ENCODE data around the gene IFRD2.
A peak's percentile ranks its signal among the peaks of the same experiment; 100 is the strongest.
"Not testable (repeated sequence)": the region's sequence is repeated elsewhere in the genome, so short reads cannot be mapped to it uniquely, and the experiment has no call there.

The IFRD2 gene

GRCh38 chr3:50324351-50325112, 32.3 kb upstream of the IFRD2 start:
- DNase-seq: peak; percentile 17

GRCh38 chr3:50323614-50324199, 31.5 kb upstream of the IFRD2 start:
- DNase-seq: no peak

- no peak for DNase-seq
Observed at GRCh38 chr3:50323092-50323600, 30.9 kb upstream of the IFRD2 start.

GRCh38 chr3:50322386-50323091, 30.3 kb upstream of the IFRD2 start, which contains the start of gene HYAL2:
Gene HYAL2 (minus strand): TSS chr3:50322745. CDS start chr3:50320489, 2,256 bp downstream.
- DNase-seq: peak; percentile 47

GRCh38 chr3:50322115-50322385, 29.8 kb upstream of the IFRD2 start:
- no peak for DNase-seq

- peak; percentile 70 for DNase-seq
Observed at GRCh38 chr3:50321336-50322114, 29.3 kb upstream of the IFRD2 start.

DNA sequence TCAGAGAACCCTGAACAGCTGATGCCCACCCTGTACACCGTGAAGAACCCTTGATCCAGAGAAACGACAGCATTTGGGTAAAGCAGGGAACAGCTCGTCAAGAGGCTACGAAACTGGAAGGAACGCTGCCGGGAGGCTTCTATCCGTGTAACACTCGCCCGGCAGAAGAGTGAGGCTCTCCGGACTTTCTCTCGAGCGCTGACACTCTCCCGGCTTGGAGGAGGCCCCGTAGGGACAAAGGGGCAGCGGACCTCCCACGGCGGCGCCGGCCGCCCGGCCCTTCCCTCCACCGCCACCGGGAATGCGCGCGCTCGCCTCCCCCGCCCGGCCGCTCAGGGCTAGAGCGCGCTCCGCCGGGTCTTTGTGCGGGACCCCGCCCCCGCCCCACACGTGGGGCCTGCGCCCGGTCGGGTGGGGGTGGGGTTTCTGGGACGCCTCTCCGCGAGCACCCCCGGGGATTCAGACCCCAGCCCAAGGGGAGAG, 28.7 kb upstream of the IFRD2 start:
- DNase-seq: peak; percentile 40

DNA sequence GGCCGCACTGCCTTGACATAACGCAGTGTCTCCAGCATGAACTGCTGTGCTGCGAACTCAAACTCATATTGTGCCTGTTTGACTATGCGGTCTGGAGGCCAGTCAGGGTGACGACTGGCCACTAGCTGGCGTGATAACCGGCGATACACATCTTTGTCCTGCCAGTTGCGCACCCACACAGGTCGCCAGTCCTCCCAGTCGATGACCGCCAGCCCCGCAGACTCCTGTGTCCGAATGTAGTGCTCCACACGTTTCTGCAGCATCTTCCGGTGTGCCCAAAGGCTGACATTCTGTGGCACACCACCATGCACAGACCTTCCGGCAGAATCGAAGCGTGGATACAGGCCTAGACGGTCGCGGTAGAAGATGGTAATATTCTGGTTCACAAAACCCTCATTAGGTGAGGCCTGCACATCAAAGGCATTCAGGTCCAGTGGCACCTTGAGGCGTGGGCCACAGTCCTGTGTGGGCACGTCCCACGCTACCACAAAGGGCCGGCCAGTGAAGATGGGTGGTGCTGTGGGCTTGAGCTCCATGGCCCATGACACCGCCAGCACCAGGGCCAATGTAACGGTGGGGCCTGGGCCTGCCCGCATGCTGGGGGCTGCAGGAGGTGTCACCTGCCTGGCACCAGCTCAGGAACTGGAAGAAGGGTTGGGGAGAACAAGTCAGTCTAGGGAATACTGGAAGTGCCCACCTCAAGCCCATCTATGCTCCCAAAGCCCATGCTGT, 27.8 kb upstream of the IFRD2 start:
- DNase-seq: no peak

GRCh38 chr3:50319181-50319893, 27.1 kb upstream of the IFRD2 start:
- no peak for DNase-seq

DNA sequence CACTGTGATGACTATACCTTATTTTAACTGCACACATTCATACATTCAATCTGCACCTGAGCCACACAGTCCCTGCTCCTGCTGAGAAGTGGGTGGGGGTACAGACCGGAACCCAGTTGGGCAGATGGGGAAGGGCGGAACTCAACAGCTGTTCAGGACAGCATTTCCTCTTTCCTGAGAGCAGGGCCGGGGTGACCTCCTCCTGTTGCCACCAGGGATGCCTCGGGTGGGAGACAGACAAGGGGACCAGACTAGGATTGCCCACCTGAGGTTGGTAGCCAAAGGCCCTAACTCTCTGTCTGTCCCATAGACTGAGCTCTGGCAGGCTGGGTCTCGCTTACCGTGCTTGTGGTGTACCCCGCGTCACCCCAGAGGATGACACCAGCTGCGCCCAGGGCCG, 26.4 kb upstream of the IFRD2 start:
- no peak for DNase-seq

DNA sequence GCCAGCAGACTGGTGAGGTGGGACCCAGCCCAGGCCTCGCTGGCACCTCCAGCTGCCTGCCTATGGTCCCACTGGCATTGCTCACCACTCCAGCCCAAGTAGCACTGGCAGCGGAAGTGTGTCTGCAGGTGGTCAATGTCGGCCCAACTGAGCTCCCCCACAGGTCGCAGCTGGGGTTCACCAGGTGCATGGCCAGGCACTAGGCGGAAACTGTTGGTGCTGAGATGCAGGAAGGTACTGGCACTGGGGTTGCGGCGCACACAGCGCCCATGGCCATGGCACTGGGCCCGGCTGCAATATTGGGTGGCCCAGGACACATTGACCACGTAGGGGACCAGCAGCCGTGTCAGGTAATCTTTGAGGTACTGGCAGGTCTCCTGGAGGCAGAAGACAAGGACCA, 25.9 kb upstream of the IFRD2 start:
- no peak for DNase-seq

GRCh38 chr3:50317300-50317699, 25.1 kb upstream of the IFRD2 start:
- no peak for DNase-seq

- no peak for DNase-seq
Observed at GRCh38 chr3:50316657-50317242, 24.5 kb upstream of the IFRD2 start.

DNA sequence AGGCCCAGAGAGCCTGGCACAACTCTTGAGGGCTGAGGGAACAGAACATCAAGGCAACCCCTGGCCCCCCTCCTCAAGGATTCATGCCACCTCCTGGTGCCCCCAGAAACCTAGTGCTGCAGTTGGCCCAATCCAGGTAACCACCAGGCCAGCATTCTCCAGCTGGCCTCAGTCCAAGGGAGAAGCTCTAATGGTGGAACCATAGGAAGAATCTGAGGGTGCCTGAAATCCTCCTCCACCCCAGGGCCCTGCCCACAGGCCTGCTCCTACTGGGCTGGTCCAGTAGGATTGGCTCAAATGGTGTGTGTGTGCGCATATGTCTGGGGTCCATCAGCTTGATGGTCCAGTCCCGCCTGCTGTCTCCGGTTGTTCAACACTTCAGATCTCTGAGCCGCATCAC, 22.6 kb upstream of the IFRD2 start:
- no peak for DNase-seq

GRCh38 chr3:50314342-50314741, 22.1 kb upstream of the IFRD2 start:
- DNase-seq: no peak

GRCh38 chr3:50312041-50312440, 19.8 kb upstream of the IFRD2 start:
- DNase-seq: not testable (repeated sequence)

GRCh38 chr3:50304601-50305000, 12.4 kb upstream of the IFRD2 start:
- DNase-seq: no peak

- DNase-seq: no peak
Observed at GRCh38 chr3:50303013-50303815, 11.0 kb upstream of the IFRD2 start, which contains the start of gene HYAL1. Gene HYAL1 (minus strand): TSS chr3:50303574. CDS start chr3:50302956, 618 bp downstream.

GRCh38 chr3:50302095-50303012, 10.1 kb upstream of the IFRD2 start:
- DNase-seq: no peak

All from NCI-H1105 treated with DMSO at 0.1 percent for 48 hours (cell line).